H1 (cell line): ENCODE data around the gene OTP. TPM values are rescaled to one million over a fixed set of nuclear protein-coding genes. Genes with fewer than 3 reads are reported as not detected.
A peak's percentile ranks its signal among the peaks of the same experiment; 100 is the strongest.

Experiments used
- HDAC2 ChIP-seq, 2 experiments: fragments of 300-600 bp in 1 of 2; sonication (generic) in 1 of 2; IDR thresholded peaks; 2 replicates each; pipeline ENCODE4 v1.6.1; 2011 to 2012; ENCODE audit warnings: low read depth in 2 of 2, low read length in 2 of 2, mild to moderate bottlenecking in 2 of 2, moderate library complexity in 2 of 2, borderline replicate concordance in 1 of 2, inconsistent platforms in 1 of 2
- RFX5 ChIP-seq: IDR thresholded peaks from 2 replicates; pipeline ENCODE4 v1.6.1; 2011; ENCODE audit warnings: low read depth, low read length, improper control_type of control experiment, borderline replicate concordance
- polyA plus RNA-seq, 7 experiments: library from polyadenylated mRNA; depleted of rRNA in 3 of 7; stranded (reverse) in 5 of 7; unstranded in 2 of 7; fragments of >200 nt in 5 of 7; fragments of 200-250 nt in 2 of 7; gene quantifications; 1 replicate in 5 of 7; 2 replicates in 1 of 7; 4 replicates in 1 of 7; pipeline versions ENCODE4 v1.2.1 to v1.2.3, GENCODE V29; 2011 to 2013; ENCODE audit warnings: missing spikeins in 2 of 7, mixed read lengths in 2 of 7
- total RNA-seq: library from RNA; stranded (reverse); fragmentation: NEBNext Ultra II Directional; extraction: Animal tissue kit (Norgen Biotek cat#: 25700); gene quantifications from 2 replicates; pipeline ENCODE4 v1.2.1, GENCODE V29; 2021

OTP gene
- total and polyA plus RNA-seq, 2 of the 8 experiments (the other 6 are each of a cell fraction or from before 2014, with no cell fraction given): not detected

- TF ChIP-seq HDAC2 (IDR thresholded peaks at IDR 0.05; ENCODE audit: borderline replicate concordance in 1 of 2, low read depth in 2 of 2, low read length in 2 of 2) (0 out of 4 replicates have a peak, but pooled peaks of 1 of the 2 experiments have one; percentile 14), RFX5 (no peak)
- TF ChIP-seq, all 59 proteins: peak for 3
Observed at GRCh38 chr5:77637998-77638762, at the start of gene OTP (continued).
